K562 (cell line): ENCODE data around the gene CUTC.

Source experiments
- E2F5 ChIP-seq: sonication (generic); formaldehyde crosslinking; IDR thresholded peaks from 2 replicates; pipeline ENCODE4 v1.8.0; 2022; ENCODE audit warnings: mild to moderate bottlenecking, missing genetic modification reagents
- IRF2 ChIP-seq: sonication (generic); formaldehyde crosslinking; IDR thresholded peaks from 2 replicates; pipeline ENCODE4 v1.8.1; 2022; ENCODE audit warnings: mild to moderate bottlenecking, missing genetic modification reagents
- TF ChIP-seq, protein P1 (sequence below), 2 experiments: IDR thresholded peaks; 2 replicates each; pipeline ENCODE4 v1.6.1; 2012; ENCODE audit warnings: improper control_type of control experiment in 2 of 2, low read depth in 2 of 2, low read length in 2 of 2, borderline replicate concordance in 1 of 2
- TF ChIP-seq, protein P2 (sequence below), 2 experiments: fragments of 450-650 bp; formaldehyde crosslinking in 1 of 2; IDR thresholded peaks; 2 replicates each; pipeline versions ENCODE4 v1.4.0 to v1.6.1; 2014 to 2020; ENCODE audit warnings: mild to moderate bottlenecking in 2 of 2, borderline replicate concordance in 1 of 2, low read depth in 1 of 2

- TF ChIP-seq IRF2 (CRISPR knock-in tag), result no peak
- no peak for TF ChIP-seq E2F5 (CRISPR knock-in tag)
- TF ChIP-seq, protein P1, sequence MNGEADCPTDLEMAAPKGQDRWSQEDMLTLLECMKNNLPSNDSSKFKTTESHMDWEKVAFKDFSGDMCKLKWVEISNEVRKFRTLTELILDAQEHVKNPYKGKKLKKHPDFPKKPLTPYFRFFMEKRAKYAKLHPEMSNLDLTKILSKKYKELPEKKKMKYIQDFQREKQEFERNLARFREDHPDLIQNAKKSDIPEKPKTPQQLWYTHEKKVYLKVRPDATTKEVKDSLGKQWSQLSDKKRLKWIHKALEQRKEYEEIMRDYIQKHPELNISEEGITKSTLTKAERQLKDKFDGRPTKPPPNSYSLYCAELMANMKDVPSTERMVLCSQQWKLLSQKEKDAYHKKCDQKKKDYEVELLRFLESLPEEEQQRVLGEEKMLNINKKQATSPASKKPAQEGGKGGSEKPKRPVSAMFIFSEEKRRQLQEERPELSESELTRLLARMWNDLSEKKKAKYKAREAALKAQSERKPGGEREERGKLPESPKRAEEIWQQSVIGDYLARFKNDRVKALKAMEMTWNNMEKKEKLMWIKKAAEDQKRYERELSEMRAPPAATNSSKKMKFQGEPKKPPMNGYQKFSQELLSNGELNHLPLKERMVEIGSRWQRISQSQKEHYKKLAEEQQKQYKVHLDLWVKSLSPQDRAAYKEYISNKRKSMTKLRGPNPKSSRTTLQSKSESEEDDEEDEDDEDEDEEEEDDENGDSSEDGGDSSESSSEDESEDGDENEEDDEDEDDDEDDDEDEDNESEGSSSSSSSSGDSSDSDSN (IDR thresholded peaks at IDR 0.05; ENCODE audit: borderline replicate concordance in 1 of 2, low read depth in 2 of 2, low read length in 2 of 2), result no peak
- TF ChIP-seq, protein P2, sequence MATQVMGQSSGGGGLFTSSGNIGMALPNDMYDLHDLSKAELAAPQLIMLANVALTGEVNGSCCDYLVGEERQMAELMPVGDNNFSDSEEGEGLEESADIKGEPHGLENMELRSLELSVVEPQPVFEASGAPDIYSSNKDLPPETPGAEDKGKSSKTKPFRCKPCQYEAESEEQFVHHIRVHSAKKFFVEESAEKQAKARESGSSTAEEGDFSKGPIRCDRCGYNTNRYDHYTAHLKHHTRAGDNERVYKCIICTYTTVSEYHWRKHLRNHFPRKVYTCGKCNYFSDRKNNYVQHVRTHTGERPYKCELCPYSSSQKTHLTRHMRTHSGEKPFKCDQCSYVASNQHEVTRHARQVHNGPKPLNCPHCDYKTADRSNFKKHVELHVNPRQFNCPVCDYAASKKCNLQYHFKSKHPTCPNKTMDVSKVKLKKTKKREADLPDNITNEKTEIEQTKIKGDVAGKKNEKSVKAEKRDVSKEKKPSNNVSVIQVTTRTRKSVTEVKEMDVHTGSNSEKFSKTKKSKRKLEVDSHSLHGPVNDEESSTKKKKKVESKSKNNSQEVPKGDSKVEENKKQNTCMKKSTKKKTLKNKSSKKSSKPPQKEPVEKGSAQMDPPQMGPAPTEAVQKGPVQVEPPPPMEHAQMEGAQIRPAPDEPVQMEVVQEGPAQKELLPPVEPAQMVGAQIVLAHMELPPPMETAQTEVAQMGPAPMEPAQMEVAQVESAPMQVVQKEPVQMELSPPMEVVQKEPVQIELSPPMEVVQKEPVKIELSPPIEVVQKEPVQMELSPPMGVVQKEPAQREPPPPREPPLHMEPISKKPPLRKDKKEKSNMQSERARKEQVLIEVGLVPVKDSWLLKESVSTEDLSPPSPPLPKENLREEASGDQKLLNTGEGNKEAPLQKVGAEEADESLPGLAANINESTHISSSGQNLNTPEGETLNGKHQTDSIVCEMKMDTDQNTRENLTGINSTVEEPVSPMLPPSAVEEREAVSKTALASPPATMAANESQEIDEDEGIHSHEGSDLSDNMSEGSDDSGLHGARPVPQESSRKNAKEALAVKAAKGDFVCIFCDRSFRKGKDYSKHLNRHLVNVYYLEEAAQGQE (IDR thresholded peaks at IDR 0.05; ENCODE audit: borderline replicate concordance), result no peak
- TF ChIP-seq, protein P2 (CRISPR knock-in tag; IDR thresholded peaks at IDR 0.05; ENCODE audit: low read depth), result no peak
These were observed 34.3 kb downstream of the CUTC start for GRCh38 chr10:99766302-99766681.
